Measurements from ENCODE around the gene MACROD2.

MACROD2 gene

DNA sequence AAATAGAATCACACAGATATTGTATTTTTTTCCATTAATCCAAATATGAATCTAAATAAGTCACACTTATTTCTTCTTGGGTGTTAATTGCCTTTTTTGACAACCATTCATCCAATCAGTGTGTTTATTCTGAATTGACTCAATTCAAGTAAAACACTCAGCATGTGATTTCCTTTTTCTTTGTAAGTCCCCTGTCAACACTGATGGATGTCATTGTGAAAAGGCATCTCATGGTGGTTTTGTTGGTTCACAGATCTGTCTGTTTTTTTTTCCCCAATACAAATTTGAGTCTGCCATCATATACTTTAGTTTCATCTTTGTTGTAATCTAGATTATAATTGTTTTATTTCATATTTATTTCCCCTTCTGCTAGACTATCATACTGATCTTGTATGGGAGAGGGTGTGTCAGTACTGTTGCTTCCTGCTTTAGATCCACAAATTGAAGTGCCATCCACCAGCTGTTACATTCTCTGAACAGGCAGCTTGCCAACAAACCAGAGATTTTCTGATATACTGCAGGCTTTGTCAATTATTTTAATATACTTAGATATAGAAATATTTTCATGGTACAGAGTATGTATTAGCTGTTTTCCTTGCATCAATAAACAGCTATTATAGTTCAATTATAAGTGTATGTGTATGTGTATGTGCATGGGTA lies 406.3 kb downstream of the MACROD2 start:
- DNase-seq (ENCODE audit: low read depth in 4 of 4, low spot score in 1 of 4) = no peak

DNA sequence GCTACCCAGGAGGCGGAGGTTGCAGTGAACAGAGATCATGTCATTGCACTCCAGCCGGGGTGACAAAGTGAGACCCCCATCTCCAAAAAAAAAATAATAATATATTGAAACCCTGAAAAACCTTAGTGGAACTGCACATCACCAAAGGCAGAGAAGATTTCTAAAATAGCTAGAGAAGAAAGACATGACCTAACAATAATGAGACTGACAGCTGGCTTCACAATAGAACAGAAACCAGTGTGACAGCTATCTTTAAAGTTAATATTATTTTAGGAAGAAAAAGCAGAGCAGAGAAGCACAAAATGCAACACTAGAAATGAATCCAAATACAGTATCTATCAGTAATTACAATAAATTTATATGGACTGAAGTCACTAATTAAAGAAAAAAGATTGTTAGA lies 409.2 kb downstream of the MACROD2 start:
- no peak for DNase-seq (ENCODE audit: low read depth in 4 of 4, low spot score in 1 of 4)

DNA sequence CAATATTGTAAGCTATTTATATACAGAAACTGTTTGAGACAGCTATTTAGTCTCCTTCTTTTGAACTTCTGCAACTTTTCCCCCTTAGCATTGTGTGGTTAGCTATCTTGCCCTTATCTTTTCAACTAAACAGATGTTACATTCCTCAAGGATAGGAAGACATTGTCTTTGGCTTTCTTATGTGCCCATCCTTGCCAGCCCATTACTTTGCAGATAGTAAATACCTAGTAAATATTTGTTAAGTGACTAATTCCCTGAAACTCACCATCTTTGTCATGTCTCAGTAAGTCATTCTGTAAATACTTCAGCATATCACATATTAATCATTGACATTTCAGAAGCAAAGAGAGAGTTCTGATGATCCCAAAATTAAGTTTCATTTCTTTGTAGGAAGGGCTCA lies 411.2 kb downstream of the MACROD2 start:
- no peak for DNase-seq (ENCODE audit: low read depth in 4 of 4, low spot score in 1 of 4)

DNA sequence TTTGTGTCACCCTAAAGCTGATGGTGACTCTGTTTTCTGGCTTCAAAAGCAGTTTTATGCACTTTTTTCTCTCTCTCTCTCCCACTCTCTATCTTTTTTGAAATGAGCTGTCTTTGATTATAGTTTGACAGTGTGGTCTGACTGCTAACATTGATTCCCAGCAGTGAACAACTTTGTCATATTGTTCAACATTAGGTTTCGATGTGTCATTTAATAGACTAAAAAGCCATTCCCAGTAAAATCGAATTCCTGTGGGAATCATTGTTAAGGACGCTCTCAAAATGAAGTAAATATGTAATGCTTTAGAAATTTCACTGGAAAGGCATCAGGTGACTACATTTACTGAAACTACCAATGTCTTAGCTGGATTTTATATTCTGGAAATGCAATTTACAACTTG lies 412.0 kb downstream of the MACROD2 start:
- no peak for DNase-seq (ENCODE audit: low read depth in 4 of 4, low spot score in 1 of 4)

- DNase-seq (ENCODE audit: low read depth in 4 of 4, low spot score in 1 of 4) = no peak
These were observed 415.7 kb downstream of the MACROD2 start for GRCh38 chr20:14410869-14411555.

DNA sequence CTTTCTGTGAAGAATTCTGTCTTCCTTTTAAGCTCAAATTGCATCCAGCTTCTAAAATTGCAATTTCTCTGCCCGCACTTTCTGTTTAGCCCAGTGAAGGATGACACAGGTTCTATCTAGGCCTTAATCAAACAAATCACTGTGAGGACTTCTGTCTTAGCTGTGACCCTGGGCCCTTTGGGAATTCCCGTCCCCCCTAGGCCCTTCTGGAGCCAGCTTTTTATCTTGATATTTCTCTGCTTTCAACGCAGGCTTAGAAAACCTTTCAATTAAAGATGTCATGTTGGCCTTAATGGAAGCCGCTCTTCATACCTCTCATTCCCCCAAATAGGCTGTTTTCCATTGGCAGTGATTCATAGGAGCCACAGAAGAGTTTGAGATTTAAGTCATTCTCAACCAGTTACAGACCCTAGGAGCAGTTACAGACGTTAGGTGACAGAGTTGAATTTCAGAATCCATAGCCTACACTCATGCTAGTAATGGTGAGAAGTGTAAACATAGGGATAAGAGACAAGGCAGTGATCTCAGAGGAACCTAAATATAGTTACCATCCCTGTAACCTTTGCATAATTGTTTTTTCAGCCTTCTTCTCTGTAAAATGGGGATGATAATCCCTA lies 416.9 kb downstream of the MACROD2 start:
- DNase-seq (ENCODE audit: low read depth in 4 of 4, low spot score in 1 of 4) = no peak

GRCh38 chr20:14413835-14414234 lies 418.5 kb downstream of the MACROD2 start:
- no peak for DNase-seq (ENCODE audit: low read depth in 4 of 4, low spot score in 1 of 4)

- no peak for DNase-seq (ENCODE audit: low read depth in 4 of 4, low spot score in 1 of 4)
These were observed 419.2 kb downstream of the MACROD2 start for GRCh38 chr20:14414560-14414959.

- DNase-seq (ENCODE audit: low read depth in 4 of 4, low spot score in 1 of 4) = no peak
These were observed 420.2 kb downstream of the MACROD2 start for GRCh38 chr20:14415467-14415866.

DNA sequence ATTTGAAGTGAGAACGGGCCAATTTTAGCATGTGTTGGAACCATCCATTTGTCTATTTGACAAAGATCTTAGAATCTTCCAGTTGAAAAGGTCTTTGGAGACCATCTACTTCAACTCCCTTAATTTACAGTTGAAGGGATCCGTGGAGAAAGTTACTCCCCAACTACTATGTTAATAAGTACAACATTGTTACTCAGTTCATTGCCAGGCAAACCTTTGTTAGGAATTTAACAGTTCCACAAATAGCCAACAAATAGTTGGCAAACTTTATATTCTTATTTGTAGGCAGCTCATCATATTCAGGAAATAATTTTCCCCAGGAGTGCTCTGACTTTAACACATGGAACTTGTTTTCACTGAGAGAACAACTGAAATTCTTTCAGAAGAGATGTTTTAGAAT lies 423.1 kb downstream of the MACROD2 start:
- no peak for DNase-seq (ENCODE audit: low read depth in 4 of 4, low spot score in 1 of 4)

GRCh38 chr20:14422892-14423291 lies 427.6 kb downstream of the MACROD2 start:
- no peak for DNase-seq (ENCODE audit: low read depth in 4 of 4, low spot score in 1 of 4)

- no peak for DNase-seq (ENCODE audit: low read depth in 4 of 4, low spot score in 1 of 4)
These were observed 436.3 kb downstream of the MACROD2 start for GRCh38 chr20:14431568-14431967.

- DNase-seq (ENCODE audit: low read depth in 4 of 4, low spot score in 1 of 4) = no peak
These were observed 436.8 kb downstream of the MACROD2 start for GRCh38 chr20:14432085-14432484.

DNA sequence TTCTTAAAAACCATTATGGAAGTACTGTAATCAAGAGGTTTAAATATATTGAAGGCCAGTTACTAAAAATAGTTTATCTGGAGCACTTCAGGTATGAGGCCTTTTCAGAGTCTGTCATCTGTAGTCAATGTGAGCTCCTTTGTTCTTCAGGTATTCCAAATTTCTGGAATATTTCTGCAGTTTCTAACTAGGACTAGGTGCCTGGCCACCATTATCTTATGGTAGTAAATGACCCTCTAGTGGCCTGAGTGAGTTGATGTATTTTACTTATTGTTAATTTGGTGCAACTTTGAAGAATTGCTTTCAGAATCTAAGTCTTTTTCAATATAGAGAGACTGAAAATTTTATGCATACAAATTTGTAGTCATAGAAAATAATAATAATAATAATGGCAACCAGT lies 437.3 kb downstream of the MACROD2 start:
- DNase-seq (ENCODE audit: low read depth in 4 of 4, low spot score in 1 of 4) = no peak

DNA sequence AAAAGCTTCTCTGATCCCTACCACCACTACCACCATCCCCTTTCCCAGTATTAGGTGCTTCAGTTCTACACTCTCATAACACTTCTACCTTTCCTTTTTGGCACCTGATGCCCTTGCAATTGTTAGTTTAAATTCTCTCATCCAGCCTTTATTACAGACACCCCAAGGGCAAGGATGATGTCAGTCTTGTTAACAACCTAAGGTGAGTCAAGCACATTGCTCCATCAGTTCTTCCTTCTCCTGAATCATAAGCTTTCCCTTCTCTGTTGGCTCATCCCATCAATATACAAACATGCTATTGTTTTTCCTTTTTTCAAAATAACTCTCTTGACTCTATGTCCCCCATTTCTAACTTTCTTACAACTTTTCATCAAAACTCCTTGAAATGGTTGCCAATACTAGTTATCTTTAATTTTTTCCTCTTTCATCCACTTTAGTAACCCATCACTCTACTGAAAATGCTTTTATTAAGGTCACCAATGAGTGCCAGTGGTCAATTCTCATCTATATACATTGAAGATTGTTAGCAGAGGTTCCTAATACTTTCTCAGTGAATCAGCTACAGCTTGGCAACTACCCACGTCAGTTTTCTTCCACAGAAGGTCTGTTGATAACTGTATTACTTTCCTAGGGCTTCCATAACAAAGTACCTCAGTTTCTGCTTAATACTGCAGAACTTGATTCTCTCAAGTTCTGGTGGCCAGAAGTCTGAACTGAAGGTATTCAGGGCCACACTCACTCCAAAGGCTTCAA lies 439.2 kb downstream of the MACROD2 start:
- no peak for DNase-seq (ENCODE audit: low read depth in 4 of 4, low spot score in 1 of 4)

DNA sequence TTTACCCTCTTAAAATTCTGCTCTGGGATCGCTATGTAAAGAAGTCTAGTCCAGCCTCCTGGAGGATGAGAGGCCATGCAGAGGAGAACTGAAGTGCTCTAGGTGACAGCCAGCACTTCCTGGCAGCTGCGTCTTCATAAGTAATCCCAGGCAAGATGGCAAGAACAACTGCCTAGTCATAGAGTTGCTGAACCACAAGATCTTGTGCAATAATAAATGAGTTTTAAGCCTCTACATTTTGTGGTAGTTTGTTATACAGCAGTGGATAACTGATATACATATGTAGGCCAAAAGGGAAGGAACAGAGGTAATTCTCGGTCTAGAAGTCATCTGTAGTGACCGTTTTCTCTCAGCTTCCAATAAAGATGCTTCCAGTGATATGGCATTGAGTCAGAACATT lies 445.9 kb downstream of the MACROD2 start:
- no peak for DNase-seq (ENCODE audit: low read depth in 4 of 4, low spot score in 1 of 4)

- no peak for DNase-seq (ENCODE audit: low read depth in 4 of 4, low spot score in 1 of 4)
These were observed 448.8 kb downstream of the MACROD2 start for GRCh38 chr20:14444106-14444505.

DNA sequence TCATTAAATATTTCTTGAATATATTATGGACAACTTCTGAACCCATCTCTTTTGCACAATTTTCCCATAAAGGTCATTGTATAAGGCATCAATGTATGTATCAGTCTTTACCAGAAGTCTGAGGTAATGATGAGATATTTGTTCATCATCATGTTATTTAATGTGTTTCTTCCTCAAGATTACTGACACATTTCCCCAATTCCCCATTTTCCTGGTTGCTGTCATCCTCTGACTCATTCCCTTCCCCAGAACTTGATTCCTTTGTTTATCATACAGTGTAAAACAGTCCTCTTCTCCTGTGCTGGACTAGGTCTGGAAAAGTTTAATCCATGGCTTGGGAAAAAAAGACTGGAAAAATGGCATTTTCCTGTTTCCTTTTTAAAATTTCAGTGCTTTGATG lies 450.0 kb downstream of the MACROD2 start:
- DNase-seq (ENCODE audit: low read depth in 4 of 4, low spot score in 1 of 4) = no peak

DNA sequence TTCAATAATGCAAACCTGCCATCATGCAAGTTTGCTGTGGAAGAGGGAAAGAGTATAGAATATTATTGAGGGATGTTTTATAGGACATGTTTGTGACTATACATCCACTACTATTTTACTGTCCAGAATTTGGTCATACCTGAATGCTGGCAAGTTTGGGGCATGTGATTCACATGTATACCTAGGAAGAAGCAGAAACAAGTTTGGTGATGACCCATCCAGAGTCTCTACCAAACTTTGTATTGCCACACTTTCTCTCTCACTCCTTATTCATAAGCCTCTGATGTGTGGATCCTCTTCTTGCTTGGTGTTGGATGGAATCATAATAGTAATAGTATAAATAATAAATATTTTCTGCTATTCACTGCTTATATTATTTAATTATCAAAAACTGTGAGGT lies 450.6 kb downstream of the MACROD2 start:
- DNase-seq (ENCODE audit: low read depth in 4 of 4, low spot score in 1 of 4) = no peak

DNA sequence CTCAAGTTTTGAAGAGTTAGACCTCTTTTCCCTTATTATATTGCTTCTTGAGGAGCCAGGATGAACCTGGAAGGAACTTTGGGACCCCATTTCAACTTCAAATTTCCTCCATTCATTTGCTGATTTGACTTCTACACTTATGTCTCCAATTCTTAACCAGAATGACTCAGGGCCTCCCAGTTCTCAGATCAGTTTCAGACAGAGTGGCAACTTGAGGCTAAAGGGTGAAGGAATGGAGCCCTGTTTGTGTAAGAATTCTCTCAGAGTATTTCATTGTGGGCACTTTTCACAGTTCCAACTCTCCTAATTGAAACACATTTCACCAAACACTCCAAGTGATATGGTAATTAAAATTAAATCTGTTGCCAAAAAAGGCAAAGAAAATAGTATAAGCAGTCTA lies 451.1 kb downstream of the MACROD2 start:
- DNase-seq (ENCODE audit: low read depth in 4 of 4, low spot score in 1 of 4) = no peak

GRCh38 chr20:14449323-14449722 lies 454.0 kb downstream of the MACROD2 start:
- DNase-seq (ENCODE audit: low read depth in 4 of 4, low spot score in 1 of 4) = no peak

DNA sequence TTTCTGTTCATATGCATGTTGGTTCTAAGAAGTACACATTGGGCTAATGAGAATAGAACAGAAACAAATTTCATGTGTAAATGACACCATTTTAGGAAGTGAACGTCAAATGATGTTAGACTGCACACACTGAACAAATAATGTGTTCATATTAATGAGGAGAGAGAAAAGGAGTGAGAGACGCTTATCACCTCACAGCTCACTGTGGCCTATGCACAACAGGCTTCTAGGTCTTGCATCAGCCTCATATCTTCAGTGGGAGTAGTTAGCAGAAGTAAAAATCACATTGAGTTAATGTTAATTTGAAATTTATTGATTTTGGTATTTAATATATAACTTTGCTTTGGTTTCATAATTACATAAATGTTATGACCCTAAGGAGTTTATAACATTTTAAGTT lies 454.9 kb downstream of the MACROD2 start:
- DNase-seq (ENCODE audit: low read depth in 4 of 4, low spot score in 1 of 4) = no peak
